22Rv1 (cell line): ENCODE results near the gene VPS13D.

Source experiments
- CTCF ChIP-seq: fragments of 450-650 bp; IDR thresholded peaks from 2 replicates; pipeline ENCODE4 v1.5.1; 2017; ENCODE audit warnings: mild to moderate bottlenecking
- ZFX ChIP-seq: fragments of 450-650 bp; IDR thresholded peaks from 2 replicates; pipeline ENCODE4 v1.6.1; 2017; ENCODE audit warnings: antibody characterized with exemption, borderline replicate concordance

GRCh38 chr1:12537294-12537693 lies 307.5 kb downstream of the VPS13D start:
- no peak for TF ChIP-seq CTCF
- TF ChIP-seq ZFX: no peak
